HCT116 (cell line): ENCODE results near the gene TMEM25. TPM values are rescaled to one million over a fixed set of nuclear protein-coding genes. Genes with fewer than 3 reads are reported as not detected.

ENCODE experiments used
- ATAC-seq: fragments of 200-7000 bp; cut with Tn5 transposase; 2 replicates; pipeline ENCODE4 v1.9.1; 2020; ENCODE audit warnings: mild to moderate bottlenecking, moderate library complexity
- BruUV-seq: library from RNA; stranded (reverse); fragments of 400-500 nt; replicated peaks from 2 replicates; lab custom pipeline; 2021; lab: Mats Ljungman, UMichigan
- CTCF ChIA-PET: fragments of 300-600 bp; sonication (Branson Sonifier 250); formaldehyde crosslinking; loops from one replicate; lab custom pipeline; 2021; ENCODE audit warnings: antibody characterized with exemption; lab: Charles Lee
- POLR2A ChIA-PET: fragments of 300-600, 350-600 bp; sonication (Branson Sonifier 250); formaldehyde crosslinking; loops from one replicate; lab custom pipeline; 2021; ENCODE audit warnings: antibody characterized with exemption; lab: Charles Lee
- RAD21 ChIA-PET, 2 experiments: fragments of 300-600 bp; sonication (Branson Sonifier 250); formaldehyde crosslinking; loops; one replicate each; lab custom pipeline; 2023; ENCODE audit warnings: low total read pairs in 2 of 2; ENCODE audit not compliant: uncharacterized antibody in 2 of 2, unreplicated experiment in 2 of 2, low non-redundant PET in 1 of 2; lab: Charles Lee
- DNase-seq: peaks from one replicate; pipeline ENCODE4 v3.0.0-alpha.2; 2010; ENCODE audit warnings: low read depth, low spot score
- H2AFZ ChIP-seq: fragments of 200-600 bp; shearing (Covaris generic), sonication (generic); 2 replicates; pipeline ENCODE4 v1.6.1; 2017; ENCODE audit warnings: low read depth, mixed run types, mixed read lengths, antibody characterized with exemption, low read length; ENCODE audit not compliant: poor library complexity, severe bottlenecking
- H3K27ac ChIP-seq: 2 replicates; pipeline ENCODE4 v1.5.1; 2012; ENCODE audit warnings: low read depth, low read length
- H3K27me3 ChIP-seq: fragments of 200-600 bp; sonication (generic); 2 replicates; pipeline ENCODE4 v1.6.1; 2016; ENCODE audit warnings: mixed run types, low read length, mixed read lengths; ENCODE audit not compliant: insufficient read depth
- H3K36me3 ChIP-seq, 2 experiments: fragments of 200-500 bp in 1 of 2; fragments of 200-600 bp in 1 of 2; sonication (Bioruptor generic) in 1 of 2; sonication (generic) in 1 of 2; 2 replicates each; pipeline versions ENCODE4 v1.5.1 to v1.6.1; 2014 to 2016; ENCODE audit warnings: low read length in 2 of 2, inconsistent platforms in 1 of 2, mixed read lengths in 1 of 2, mixed run types in 1 of 2; ENCODE audit not compliant: insufficient read depth in 2 of 2, control insufficient read depth in 1 of 2
- H3K4me1 ChIP-seq, 2 experiments: fragments of 200-600 bp in 1 of 2; sonication (generic) in 1 of 2; 2 replicates each; pipeline versions ENCODE4 v1.5.1 to v1.6.1; 2012 to 2017; ENCODE audit warnings: low read length in 2 of 2, inconsistent platforms in 1 of 2, mild to moderate bottlenecking in 1 of 2, mixed read lengths in 1 of 2, mixed run types in 1 of 2, moderate library complexity in 1 of 2; ENCODE audit not compliant: insufficient read depth in 2 of 2, control insufficient read depth in 1 of 2
- H3K4me2 ChIP-seq: fragments of 200-600 bp; sonication (generic); 2 replicates; pipeline ENCODE4 v1.6.1; 2017; ENCODE audit warnings: mixed run types, low read length, mixed read lengths
- H3K4me3 ChIP-seq, 2 experiments: fragments of 200-600 bp in 1 of 2; sonication (generic) in 1 of 2; replicated peaks in 1 of 2; 2 replicates each; pipeline ENCODE4 v1.5.1; 2011 to 2016; ENCODE audit warnings: low read length in 2 of 2, control low read depth in 1 of 2, low read depth in 1 of 2, mild to moderate bottlenecking in 1 of 2, mixed read lengths in 1 of 2, mixed run types in 1 of 2
- H3K79me2 ChIP-seq: fragments of 200-600 bp; sonication (generic); 2 replicates; pipeline ENCODE4 v1.6.1; 2017; ENCODE audit warnings: mild to moderate bottlenecking, mixed run types, low read length, moderate library complexity, mixed read lengths; ENCODE audit not compliant: insufficient read depth
- H3K9ac ChIP-seq: fragments of 200-600 bp; sonication (generic); 2 replicates; pipeline ENCODE4 v1.6.1; 2016; ENCODE audit warnings: low read length, mixed read lengths
- H3K9me2 ChIP-seq: fragments of 200-600 bp; sonication (generic), shearing (Covaris generic); 2 replicates; pipeline ENCODE4 v1.6.1; 2017; ENCODE audit warnings: mixed run types, mild to moderate bottlenecking, moderate library complexity; ENCODE audit not compliant: insufficient read depth
- H3K9me3 ChIP-seq, 2 experiments: fragments of 200-500 bp in 1 of 2; fragments of 200-600 bp in 1 of 2; sonication (Bioruptor generic) in 1 of 2; sonication (generic) in 1 of 2; 2 replicates each; pipeline ENCODE4 v1.6.1; 2014 to 2017; ENCODE audit warnings: low read length in 2 of 2, mixed read lengths in 2 of 2, inconsistent platforms in 1 of 2, low read depth in 1 of 2, mild to moderate bottlenecking in 1 of 2, mixed run types in 1 of 2, moderate library complexity in 1 of 2; ENCODE audit not compliant: control insufficient read depth in 1 of 2, insufficient read depth in 1 of 2
- H4K20me1 ChIP-seq: fragments of 200-600 bp; sonication (generic), shearing (Covaris generic); 2 replicates; pipeline ENCODE4 v1.6.1; 2017; ENCODE audit warnings: mixed run types, mild to moderate bottlenecking, moderate library complexity; ENCODE audit not compliant: insufficient read depth
- CBX3 ChIP-seq: IDR thresholded peaks from 2 replicates; pipeline ENCODE4 v1.6.1; 2012; ENCODE audit warnings: low read depth
- CEBPB ChIP-seq: IDR thresholded peaks from 2 replicates; pipeline ENCODE4 v1.6.1; 2012; ENCODE audit warnings: low read depth
- EZH2phosphoT487 ChIP-seq: fragments of 200-600 bp; IDR thresholded peaks from 2 replicates; pipeline ENCODE4 v1.6.1; 2018; ENCODE audit warnings: antibody characterized with exemption, borderline replicate concordance
- FOSL1 ChIP-seq: IDR thresholded peaks from 2 replicates; pipeline ENCODE4 v1.6.1; 2012; ENCODE audit warnings: low read depth
- RAD21 ChIP-seq: IDR thresholded peaks from 2 replicates; pipeline ENCODE4 v1.6.1; 2012; ENCODE audit warnings: low read depth, mild to moderate bottlenecking
- SIN3A ChIP-seq: IDR thresholded peaks from 2 replicates; pipeline ENCODE4 v1.6.1; 2012; ENCODE audit warnings: low read depth
- SRF ChIP-seq: IDR thresholded peaks from 2 replicates; pipeline ENCODE4 v1.6.1; 2012; ENCODE audit warnings: low read depth
- YY1 ChIP-seq: IDR thresholded peaks from 2 replicates; pipeline ENCODE4 v1.6.1; 2011; ENCODE audit warnings: low read length, low read depth, moderate library complexity, mild to moderate bottlenecking; ENCODE audit not compliant: insufficient replicate concordance; ENCODE audit errors: extremely low read depth
- ZFX ChIP-seq: fragments of 450-650 bp; IDR thresholded peaks from 2 replicates; pipeline ENCODE4 v1.6.1; 2017
- ZNF274 ChIP-seq: fragments of 200-500 bp; sonication (Bioruptor generic); IDR thresholded peaks from 2 replicates; pipeline ENCODE4 v1.6.1; 2014; ENCODE audit warnings: mild to moderate bottlenecking, low read depth, low read length, inconsistent platforms
- intact Hi-C: fragments of 100-400 bp; cut with micrococcal nuclease; formaldehyde crosslinking; loops from 2 replicates; pipeline ENCODE4 v1.10.0; 2022
- total RNA-seq: library from RNA; stranded (reverse); gene quantifications from one replicate; pipeline ENCODE4 v1.2.1, GENCODE V29; 2021; ENCODE audit not compliant: unreplicated experiment
- TF ChIP-seq, protein P1 (sequence below): IDR thresholded peaks from 2 replicates; pipeline ENCODE4 v1.6.1; 2012
- TF ChIP-seq, protein P2 (sequence below): IDR thresholded peaks from 2 replicates; pipeline ENCODE4 v1.6.1; 2012
- TF ChIP-seq, protein P3 (sequence below), 3 experiments: fragments of 200-600 bp in 1 of 3; sonication (generic) in 1 of 3; IDR thresholded peaks in 2 of 3; conservative IDR thresholded peaks in 1 of 3; 2 replicates each; pipeline ENCODE4 v1.5.1; 2012 to 2017; ENCODE audit warnings: low read depth in 2 of 3, low read length in 2 of 3, antibody characterized with exemption in 1 of 3, borderline replicate concordance in 1 of 3, control low read depth in 1 of 3, mild to moderate bottlenecking in 1 of 3, mixed read lengths in 1 of 3, mixed run types in 1 of 3, moderate library complexity in 1 of 3; ENCODE audit not compliant: insufficient read depth in 1 of 3
- TF ChIP-seq, protein P4 (sequence below): IDR thresholded peaks from 2 replicates; pipeline ENCODE4 v1.6.1; 2012; ENCODE audit warnings: low read depth

The TMEM25 gene
- total RNA-seq, 1 experiment from 2014 or later = 27.0 TPM

DNA sequence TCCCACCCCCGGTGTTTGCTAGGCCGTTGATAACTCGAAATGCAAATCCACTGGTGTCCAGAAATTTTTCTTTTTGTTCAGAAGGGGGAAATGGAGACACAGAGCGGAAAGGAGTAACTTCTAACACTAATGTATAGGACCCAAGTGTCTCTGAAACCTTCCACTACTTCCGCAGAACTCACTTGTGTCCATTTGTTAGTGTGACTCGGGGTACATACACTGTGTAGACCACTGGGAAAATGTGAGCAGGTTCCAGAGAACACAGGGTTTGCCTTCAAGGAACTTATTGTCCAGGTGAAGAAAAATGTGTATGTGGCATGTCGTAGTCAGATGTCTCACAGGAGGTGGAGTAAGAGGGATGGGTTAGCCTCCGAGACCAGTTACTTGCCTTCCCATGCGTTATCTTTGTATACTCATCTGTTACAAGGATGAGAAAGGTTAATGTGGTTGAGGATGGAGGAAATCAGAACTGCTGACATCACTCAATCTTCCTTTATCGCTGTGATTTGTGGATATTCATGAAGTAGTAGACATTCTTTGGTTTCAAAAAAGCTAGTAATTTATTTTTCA lies 42.1 kb downstream of the TMEM25 start:
- H3K9me3 ChIP-seq = no peaks in the 10 kb centered on the region
- RAD21 ChIA-PET = no interaction called here
- H3K9ac ChIP-seq = peak overlapping the region; percentile 97
- H2AFZ ChIP-seq = no peak overlapping the region
- peak; percentile 41 for ATAC-seq
- intact Hi-C loops = no loop called here
- no peaks in the 10 kb centered on the region for H3K36me3 ChIP-seq
- H4K20me1 ChIP-seq = peaks cover 6% of the 10 kb centered on the region; the same call in 1 of the 2 replicates
- H3K9me2 ChIP-seq = no peaks in the 10 kb centered on the region
- DNase-seq = peak; percentile 8
- TF ChIP-seq SRF = no peak
- peak; percentile 44; the same call in 1 of the 2 replicates for TF ChIP-seq SIN3A
- CTCF ChIA-PET = interaction anchor here (1.3 kb wide), 1 partner anchor 22 kb away, joined by 4 read pairs; no protein-coding TSS in a partner anchor
- no TSS peak for BruUV-seq
- H3K79me2 ChIP-seq = peaks cover 59% of the 10 kb centered on the region
- H3K4me1 ChIP-seq = peaks cover 5 to 23% of the 10 kb centered on the region in 2 experiments
- H3K4me3 ChIP-seq = peak overlapping the region; percentile 97 to 99
- no peaks in the 10 kb centered on the region for H3K27me3 ChIP-seq
- POLR2A ChIA-PET = no interaction called here
- peak overlapping the region; percentile 94 for H3K27ac ChIP-seq
- H3K4me2 ChIP-seq = peak overlapping the region; percentile 82

DNA sequence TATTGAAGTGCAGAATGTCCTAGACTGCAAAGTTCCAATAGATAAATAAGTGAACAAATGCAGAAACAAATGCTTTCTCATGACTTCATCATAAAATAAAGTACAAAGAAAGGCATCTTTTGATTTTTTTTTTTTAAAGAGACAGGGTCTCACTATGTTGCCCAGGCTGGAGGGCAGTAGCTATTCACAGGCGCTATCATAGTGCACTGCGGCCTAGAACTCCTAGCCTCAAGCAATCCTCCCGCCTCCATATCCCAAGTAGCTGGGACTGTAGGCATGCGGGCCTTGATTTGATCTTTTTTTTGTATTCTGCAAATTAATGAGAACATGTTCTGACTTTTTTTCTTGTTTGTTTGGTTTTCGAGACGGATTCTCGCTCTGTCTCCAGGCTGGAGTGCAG lies 43.6 kb downstream of the TMEM25 start:
- H3K4me3 ChIP-seq = no peak overlapping the region
- TF ChIP-seq CBX3 (no peak), CEBPB (no peak), ZNF274 (no peak), SRF (no peak), SIN3A (no peak), ZFX (no peak), RAD21 (no peak), EZH2phosphoT487 (no peak), FOSL1 (no peak), YY1 (no peak)
- TF ChIP-seq, protein P1, sequence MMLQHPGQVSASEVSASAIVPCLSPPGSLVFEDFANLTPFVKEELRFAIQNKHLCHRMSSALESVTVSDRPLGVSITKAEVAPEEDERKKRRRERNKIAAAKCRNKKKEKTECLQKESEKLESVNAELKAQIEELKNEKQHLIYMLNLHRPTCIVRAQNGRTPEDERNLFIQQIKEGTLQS = no peak
- TF ChIP-seq, protein P2, sequence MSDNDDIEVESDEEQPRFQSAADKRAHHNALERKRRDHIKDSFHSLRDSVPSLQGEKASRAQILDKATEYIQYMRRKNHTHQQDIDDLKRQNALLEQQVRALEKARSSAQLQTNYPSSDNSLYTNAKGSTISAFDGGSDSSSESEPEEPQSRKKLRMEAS = no peak
- TF ChIP-seq, protein P3, sequence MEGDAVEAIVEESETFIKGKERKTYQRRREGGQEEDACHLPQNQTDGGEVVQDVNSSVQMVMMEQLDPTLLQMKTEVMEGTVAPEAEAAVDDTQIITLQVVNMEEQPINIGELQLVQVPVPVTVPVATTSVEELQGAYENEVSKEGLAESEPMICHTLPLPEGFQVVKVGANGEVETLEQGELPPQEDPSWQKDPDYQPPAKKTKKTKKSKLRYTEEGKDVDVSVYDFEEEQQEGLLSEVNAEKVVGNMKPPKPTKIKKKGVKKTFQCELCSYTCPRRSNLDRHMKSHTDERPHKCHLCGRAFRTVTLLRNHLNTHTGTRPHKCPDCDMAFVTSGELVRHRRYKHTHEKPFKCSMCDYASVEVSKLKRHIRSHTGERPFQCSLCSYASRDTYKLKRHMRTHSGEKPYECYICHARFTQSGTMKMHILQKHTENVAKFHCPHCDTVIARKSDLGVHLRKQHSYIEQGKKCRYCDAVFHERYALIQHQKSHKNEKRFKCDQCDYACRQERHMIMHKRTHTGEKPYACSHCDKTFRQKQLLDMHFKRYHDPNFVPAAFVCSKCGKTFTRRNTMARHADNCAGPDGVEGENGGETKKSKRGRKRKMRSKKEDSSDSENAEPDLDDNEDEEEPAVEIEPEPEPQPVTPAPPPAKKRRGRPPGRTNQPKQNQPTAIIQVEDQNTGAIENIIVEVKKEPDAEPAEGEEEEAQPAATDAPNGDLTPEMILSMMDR (IDR thresholded peaks at IDR 0.05 in 2 of 3, conservative IDR thresholded peaks at IDR 0.05 in 1 of 3; ENCODE audit: borderline replicate concordance in 1 of 3, insufficient read depth in 1 of 3, low read depth in 2 of 3, low read length in 2 of 3) = no peak
- TF ChIP-seq, protein P4, sequence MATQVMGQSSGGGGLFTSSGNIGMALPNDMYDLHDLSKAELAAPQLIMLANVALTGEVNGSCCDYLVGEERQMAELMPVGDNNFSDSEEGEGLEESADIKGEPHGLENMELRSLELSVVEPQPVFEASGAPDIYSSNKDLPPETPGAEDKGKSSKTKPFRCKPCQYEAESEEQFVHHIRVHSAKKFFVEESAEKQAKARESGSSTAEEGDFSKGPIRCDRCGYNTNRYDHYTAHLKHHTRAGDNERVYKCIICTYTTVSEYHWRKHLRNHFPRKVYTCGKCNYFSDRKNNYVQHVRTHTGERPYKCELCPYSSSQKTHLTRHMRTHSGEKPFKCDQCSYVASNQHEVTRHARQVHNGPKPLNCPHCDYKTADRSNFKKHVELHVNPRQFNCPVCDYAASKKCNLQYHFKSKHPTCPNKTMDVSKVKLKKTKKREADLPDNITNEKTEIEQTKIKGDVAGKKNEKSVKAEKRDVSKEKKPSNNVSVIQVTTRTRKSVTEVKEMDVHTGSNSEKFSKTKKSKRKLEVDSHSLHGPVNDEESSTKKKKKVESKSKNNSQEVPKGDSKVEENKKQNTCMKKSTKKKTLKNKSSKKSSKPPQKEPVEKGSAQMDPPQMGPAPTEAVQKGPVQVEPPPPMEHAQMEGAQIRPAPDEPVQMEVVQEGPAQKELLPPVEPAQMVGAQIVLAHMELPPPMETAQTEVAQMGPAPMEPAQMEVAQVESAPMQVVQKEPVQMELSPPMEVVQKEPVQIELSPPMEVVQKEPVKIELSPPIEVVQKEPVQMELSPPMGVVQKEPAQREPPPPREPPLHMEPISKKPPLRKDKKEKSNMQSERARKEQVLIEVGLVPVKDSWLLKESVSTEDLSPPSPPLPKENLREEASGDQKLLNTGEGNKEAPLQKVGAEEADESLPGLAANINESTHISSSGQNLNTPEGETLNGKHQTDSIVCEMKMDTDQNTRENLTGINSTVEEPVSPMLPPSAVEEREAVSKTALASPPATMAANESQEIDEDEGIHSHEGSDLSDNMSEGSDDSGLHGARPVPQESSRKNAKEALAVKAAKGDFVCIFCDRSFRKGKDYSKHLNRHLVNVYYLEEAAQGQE = no peak

More for the DNA sequence above, 43.6 kb downstream of the TMEM25 start:
- RAD21 ChIA-PET = interaction anchor here in 1 of 2 experiments (0.6 kb wide), 1 partner anchor 243 kb away, joined by 3 read pairs; no protein-coding TSS in a partner anchor
- no peak overlapping the region for H2AFZ ChIP-seq
- ATAC-seq (no peak), DNase-seq (no peak)
- H3K9me3 ChIP-seq = no peaks in the 10 kb centered on the region
- H3K4me1 ChIP-seq = peaks cover 5 to 23% of the 10 kb centered on the region in 2 experiments
- peak overlapping the region; percentile 82; the same call in 1 of the 2 replicates for H3K4me2 ChIP-seq
- peaks cover 74% of the 10 kb centered on the region for H3K79me2 ChIP-seq
- no peaks in the 10 kb centered on the region for H3K9me2 ChIP-seq
- no peaks in the 10 kb centered on the region for H3K27me3 ChIP-seq
- H3K27ac ChIP-seq = no peak overlapping the region
- peaks cover 9% of the 10 kb centered on the region; the same call in 1 of the 2 replicates for H4K20me1 ChIP-seq
- POLR2A ChIA-PET = no interaction called here
- no TSS peak for BruUV-seq
- H3K36me3 ChIP-seq = no peaks in the 10 kb centered on the region
- no peak overlapping the region for H3K9ac ChIP-seq
- intact Hi-C loops = no loop called here
- CTCF ChIA-PET = no interaction called here
